Measurements from ENCODE around the gene SPACA4.

The SPACA4 gene

DNA sequence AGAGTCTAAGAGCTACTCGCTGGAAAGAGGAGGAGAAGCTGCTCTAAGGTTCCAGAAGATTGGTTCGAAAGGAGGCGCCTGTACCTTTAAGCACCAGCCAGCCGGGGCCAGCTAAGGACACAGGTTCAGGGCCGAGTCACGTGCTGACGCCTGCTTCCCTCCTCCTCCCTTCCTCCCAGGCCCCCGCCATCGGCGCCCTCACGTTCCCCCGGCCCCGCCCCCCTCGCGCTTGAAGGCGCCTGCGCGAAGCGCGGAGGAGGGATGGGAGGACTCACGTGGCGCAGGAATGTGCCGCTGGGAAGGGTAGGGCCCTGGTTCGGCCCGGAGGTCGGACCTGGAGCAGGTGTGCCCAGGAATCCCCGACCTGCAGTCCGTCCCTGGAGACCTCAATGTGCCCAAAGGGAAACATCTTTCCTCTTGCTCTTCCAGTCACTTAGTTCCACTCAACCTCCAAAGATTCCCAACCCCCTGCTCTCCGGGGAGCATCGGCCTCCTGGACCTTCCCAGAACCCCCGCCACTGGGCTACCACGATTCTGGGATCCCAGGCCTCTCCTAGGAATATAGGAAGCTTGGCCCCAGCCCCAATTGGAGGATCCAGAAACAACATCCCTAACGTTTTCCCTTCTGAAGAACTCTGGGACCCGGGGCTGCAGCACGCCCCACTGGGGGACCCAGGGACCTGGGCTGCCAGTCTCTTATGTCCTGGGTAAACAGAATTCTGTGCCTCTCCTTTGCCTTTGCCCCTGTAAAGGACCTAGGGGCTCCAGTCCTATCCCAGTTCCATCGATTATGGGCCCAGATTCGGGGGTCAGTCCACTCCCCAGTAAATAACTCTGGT lies 28.1 kb downstream of the SPACA4 start:
- peak; percentile 95 for DNase-seq (ENCODE audit: low read depth)

DNA sequence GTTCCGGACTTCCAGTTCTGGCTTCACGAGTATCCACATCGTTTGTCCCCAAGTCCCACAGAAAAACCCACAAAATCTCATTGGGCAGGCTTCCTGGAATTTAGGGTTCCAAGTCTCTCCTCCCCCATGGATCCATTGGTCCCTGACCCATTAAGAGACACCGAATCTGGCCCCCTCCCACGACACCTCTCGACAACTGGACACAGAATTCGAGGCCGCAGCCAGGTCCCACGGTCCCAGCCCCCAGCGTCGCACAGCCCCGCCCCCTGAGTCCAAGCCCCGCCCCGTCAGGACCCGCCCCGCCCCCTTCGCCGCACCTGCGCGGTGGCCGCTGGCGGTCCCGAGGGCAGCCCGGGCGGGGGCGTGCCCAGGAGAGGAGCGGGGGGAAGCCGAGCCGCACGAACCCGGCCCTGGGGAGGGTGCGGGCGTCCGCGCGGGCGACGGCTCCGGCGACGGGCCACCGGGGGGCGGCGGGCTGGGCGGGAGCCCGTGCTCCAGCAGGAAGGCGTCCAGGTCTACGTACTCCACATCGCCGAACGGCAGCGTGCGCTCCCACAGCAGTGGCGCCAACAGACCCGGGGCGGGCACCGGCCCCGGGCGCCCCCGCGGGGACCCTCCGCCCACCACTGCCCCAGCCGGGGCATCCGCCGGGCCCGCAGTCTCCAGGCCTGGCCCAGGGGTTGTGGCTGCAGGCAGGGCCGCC lies 28.9 kb downstream of the SPACA4 start:
- no peak for DNase-seq (ENCODE audit: low read depth)

DNA sequence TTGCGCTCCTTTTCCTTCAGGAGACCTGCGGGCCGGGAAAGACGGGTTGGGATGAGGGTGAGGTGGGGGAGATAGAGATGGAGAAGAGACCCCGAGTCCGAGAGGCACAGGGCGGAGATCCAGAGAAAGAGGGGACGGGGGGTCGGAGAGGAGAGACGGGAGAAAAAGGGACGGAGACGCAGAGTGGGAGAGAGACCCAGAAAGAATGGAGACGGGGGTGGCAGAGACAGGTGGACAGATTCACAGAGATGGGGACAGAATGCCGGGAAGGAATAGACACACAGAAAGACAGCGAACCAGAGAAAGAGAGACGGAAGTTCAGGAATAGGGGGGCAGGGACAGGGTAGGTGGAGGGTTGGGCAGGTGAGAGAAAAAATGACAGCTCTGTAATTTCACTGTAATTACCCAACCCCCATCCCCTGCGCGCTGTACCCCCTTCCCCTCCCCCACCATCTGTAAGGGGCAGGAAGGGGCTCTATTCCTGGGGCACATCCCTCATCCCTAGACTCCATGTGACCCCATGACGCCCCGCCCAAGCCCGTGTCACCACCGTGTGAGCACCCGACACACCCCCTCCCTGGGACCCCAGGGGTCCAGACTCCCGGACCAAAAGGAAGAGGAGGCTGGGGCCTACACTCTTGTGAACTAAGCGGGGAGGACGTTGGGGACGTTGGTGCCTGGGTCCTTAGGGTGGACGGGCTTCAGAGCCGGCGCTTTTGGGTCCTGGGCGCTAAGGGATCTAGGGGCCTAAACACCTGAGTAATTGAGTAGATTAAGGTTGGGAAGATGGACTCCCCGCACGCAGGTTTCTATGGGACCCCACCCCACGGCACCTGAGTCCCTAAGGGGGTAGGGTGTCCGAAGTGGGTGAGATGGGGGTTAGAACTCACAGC lies 29.7 kb downstream of the SPACA4 start:
- DNase-seq (ENCODE audit: low read depth) = no peak

DNA sequence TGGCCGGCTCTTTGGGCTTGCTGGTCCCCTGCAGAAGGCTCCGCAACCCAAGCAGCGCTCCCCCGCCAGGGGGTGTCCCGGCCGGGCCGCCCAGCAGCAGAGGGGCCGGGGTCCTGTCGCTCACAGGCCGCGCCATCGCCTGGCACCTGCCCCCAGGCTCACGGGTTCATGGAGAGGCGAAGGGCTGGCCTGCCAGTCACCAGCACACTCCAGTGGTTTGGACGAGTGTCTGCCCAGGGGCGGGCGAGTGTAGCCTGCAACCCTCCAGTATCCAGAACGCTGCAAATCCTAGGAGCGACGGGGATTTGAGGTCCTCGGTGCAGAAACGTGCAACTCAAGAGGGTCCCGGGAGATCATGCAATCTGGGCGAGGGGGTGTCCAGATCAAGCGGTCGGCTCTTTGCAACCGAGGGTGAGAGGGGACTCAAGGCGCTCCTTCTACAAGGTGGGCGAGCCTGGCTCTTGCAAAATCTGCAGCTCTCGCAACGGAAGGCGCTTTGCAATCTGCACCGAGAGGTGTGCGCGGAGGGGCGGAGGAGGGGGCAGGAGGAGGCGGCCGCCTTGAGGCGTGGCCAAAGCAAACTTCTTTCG lies 30.4 kb downstream of the SPACA4 start, which contains the start of gene DBP:
DBP (minus strand) TSS at position 521 of the 590 bp plus-strand sequence; CDS start at position 136, 385 bp downstream.
- DNase-seq (ENCODE audit: low read depth) = no peak

DNA sequence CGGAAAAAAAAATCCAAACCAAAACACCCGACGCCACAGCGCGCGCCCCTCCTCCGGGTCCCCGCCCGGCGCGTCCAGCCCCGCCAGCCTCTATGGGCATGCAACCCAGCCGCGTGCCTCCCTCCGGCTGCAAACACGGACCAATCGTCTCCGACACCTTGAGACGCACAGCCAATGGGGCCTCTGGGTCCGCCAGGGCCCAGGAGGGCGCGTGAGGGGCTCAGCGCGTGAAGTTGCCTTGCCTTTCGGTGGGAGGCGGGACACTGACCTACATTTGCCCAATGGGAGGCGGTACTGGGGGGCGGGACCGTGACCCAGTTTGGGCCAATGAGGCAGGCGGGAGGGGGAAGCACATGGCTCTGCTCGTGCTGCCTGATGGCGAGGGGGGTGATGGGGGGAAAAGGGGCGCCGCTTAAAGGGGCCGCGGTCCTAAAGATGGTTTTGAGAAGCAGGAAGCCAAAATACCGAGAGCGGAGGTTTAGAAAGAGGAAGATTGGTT lies 31.0 kb downstream of the SPACA4 start:
- DNase-seq (ENCODE audit: low read depth) = peak; percentile 98

DNA sequence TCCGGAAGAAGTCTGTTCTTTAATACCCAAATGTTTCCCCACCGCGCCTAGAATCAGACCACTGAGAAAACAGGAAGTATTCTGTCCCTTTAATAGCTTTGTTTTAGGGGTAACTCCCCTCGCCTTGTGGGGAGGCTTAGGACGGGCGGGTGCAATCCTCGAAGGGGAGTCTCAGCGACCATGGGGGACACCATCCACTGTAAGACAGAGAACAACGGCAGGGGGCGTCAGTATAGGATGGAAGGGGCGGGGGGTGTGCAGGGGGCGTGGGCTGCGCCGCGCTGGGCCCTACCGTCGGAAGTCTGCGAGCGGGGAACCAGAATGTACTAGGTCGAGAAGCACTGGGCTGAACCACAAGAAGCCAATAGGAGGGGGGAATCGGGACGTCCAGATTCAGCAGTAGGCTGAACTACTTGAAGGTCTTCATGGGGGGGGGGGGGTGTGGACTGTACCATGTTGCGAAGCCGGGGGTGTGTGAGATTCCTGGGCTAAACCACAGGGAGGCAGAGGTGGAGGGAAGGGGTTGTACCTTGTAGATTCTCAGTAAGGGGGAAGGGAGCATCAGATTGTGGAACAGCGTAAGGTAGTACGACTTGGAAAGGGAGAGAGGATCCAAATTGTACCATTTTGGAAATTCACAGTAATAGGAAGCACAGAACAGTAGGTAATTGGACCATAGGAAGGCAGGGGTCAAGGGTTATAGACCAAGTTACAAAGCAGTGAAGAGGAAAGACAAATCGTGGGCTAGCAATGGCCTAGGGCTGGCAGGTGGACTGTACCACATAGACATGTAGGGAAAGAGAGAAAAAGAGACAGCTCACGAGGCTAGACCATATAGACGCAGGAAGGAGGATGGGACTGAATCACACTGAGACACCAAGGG lies 31.6 kb downstream of the SPACA4 start:
- DNase-seq (ENCODE audit: low read depth) = peak; percentile 94

DNA sequence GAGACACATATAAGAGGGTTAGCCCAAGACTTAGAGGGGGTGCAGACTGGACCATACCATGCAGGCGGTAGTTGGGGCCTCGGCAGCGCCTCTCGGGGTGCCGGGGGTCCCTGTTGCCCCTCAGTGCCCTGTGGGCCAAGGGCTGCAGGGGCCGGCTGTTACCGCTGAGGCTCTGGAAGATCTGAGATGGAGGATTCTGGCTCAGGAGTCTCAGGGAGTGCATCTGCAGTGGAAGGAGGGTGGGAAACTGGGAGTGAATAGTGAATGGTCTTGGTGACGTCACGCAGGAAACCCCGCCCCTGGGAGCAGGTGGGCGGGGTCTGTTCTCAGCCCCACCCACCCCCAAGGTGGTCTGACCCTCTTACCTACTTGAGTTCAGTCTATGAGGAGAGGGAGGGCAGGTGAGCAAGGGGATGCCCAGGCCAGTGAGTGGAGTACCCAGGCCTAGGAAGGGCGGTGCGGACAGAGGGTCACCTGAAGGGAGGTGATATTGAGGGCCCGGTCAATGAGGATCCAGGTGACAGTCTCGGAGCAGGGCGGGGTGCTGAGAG lies 32.4 kb downstream of the SPACA4 start:
- no peak for DNase-seq (ENCODE audit: low read depth)

DNA sequence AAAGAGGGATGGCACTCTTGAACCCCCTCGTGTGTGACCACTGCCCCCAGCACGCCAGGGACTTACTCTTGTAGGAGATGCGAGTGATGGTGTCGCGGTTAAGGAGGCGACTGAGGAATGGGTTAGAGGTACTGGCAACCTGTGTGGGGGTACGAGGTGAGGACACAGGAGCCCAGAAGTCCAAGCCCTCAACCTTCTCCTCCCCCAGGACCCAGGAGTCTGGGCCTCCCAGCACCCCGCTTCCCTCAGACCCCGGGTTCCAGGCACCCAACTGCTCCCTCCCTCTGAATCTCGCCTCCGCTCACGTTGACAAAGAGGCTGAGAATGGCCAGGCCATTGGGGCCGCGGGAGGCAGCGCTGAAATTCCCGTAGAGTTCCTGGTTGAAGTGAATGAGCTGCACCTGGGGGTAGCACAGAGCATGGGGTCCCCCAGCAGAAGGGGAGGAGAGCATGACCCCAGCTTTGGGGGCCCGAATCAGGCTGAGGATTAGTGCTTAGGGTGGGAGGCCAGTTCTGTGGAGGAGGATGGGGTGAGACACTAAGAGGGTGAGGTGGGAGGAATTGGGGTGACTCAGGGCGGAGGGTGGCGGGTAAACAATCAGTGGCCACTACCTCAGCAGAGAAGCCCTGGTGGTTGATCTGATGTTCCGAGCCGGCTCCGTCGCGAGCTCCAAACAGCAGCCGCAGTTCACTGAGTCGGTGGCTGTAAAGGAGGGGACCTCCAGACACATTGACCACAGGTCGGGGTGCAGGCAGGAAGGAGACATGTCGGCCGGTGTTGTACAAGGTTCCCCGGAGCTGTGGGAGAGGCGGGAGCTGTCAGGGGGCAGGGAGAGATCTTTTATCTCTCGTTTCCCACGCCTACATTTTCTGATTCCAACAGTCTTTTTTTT lies 33.2 kb downstream of the SPACA4 start:
- no peak for DNase-seq (ENCODE audit: low read depth)

DNA sequence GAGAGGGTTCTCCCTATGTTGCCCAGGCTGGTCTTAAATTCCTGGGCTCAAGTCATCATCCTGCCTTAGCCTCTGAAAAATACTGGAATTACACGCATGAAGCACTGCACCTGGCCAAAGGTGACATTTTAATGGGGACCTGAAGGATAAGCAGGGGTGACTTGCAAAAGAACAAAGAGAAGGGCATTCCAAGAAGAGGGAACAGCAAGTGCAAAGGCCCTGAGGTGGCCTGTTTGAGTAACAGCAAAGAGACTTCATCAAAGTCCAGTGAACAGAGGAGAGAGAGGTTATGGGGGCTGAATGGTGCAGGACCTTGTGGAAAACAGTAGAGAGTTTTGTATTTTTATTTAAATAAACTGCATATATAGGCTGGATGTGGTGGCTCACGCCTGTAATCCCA lies 35.3 kb downstream of the SPACA4 start:
- no peak for DNase-seq (ENCODE audit: low read depth)

DNA sequence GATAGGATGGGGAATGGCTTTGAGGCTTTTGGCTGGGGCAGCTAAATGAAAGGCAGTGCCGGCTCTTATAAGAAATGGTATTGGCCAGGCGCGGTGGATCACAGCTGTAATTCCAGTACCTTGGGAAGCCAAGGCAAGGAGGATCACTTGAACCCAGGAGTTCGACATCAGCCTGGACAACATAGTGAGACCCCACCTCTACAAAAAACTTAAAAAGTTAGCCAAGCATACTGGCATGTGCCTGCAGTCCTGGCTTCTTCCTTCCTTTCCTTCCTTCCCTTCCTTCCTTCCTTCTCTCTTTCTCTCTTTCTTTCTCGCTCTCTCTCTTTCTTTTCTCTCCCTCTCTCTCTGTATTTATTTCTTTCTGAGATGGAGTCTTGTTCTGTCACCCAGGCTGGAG lies 36.3 kb downstream of the SPACA4 start:
- DNase-seq (ENCODE audit: low read depth) = no peak

DNA sequence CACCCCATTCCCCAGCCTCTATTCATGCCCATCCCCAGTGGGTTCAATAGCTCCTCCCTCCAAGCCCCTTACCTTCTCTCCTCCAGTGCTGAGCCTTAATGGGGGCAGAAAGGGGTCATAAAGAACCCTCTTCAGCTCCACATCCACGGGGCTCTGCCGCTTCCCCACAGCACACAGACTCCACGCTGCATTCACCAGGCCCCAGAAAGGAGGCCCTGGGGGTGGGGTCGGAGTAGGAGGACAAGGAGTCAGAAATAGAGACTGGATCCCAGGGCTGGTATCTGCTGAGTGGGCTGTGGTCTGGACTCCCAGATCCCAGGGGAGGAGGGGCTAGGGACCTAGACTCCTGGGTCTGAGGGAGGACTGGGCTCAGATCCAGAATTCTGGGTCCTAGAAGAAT lies 37.8 kb downstream of the SPACA4 start:
- DNase-seq (ENCODE audit: low read depth) = no peak

DNA sequence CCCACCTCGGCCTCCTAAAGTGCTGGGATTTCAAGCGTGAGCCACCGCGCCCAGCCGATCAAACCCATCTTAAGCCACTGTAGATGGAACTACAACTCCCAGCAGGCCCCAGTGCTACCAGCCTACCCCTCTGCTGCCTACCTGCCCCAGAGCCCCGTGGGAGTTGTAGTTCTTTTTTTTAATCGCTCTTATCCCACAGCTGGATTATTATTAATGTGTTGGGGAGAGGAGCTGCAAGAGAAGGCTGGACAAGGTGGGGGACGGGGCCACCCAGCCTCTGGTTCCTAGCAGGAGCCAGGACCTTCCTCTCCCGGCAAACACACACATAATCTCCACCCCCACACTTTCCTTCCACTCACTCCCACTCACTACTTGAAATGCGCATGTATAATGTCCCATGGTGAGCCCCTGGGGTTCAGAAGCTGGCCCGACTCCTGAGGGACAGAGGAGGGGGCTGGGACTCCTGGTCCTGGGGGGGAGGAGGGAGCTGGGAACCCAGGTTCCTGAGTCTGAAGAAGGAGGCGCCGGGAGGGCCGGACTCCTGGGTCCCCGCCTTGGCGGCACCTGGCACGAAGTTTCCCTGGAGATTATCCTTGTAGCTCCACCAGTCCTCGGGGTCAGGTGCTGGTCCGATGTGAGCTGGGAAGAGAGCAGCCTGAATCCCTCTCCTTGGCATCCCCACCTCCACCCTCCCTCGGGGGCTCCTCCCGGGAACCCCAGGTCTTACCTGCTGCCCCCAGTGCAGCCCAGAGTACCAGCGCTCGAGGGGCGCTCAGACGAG lies 38.5 kb downstream of the SPACA4 start:
- peak; percentile 60 for DNase-seq (ENCODE audit: low read depth)

DNA sequence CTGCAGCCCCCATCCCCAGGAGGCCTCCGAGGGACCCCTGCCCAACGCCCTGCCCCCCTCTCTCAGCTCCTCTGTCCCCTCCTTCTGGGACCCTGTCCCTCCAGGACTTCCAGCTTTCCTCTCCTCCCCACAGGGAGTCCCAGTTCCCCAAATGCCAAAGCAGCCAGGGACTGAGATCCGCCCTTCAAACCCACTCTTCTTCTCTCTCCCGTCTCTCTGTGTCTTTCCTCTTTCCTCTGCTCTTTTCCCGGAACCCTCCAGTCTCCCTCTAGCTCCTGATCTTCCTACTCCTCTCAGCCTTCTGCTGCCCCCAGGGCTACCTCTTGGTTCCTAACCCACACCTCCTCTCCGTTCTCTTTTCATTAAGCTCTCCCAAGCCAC lies 39.1 kb downstream of the SPACA4 start:
- no peak for DNase-seq (ENCODE audit: low read depth)

DNA sequence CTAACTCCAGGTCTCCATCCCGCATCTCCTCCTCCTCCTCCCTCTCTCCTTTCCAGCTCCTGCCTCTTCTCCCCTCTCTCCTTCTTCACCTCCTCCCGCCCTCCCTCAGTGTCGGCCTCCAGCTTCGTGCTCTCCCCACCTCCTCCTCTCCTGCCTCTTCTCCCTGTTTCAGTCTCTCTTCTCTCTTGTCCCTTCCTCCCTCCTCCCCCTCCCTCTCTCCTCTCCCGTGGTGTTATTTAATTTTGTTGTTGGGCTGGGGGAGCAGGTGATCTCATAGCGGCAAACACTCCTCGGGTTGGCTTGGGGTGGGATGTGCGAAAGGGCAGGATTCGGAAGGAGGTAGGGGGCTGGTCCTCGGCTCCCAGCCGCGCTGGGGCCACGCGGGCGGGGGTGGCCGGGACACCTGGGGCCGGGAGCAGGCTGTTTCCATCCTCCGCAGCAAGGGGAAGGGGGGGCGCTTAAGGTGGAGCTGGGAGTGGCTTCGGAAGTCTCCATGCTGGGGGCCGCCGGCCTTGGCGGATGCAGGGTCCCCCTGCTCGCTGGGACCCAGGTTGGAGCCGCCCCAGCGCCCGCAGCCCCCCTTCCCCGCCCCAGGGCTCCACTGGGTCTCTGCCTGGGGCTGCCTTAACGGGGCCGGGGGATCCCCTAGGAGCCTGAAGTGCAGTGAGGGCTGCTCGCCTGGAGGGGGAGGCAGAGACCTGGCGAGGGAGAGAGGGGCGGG lies 39.6 kb downstream of the SPACA4 start, which contains the start of gene CA11:
CA11 (minus strand) TSS at position 187 of the 721 bp plus-strand sequence. CDS start 555 bp downstream, outside the sequence.
- peak; percentile 67 for DNase-seq (ENCODE audit: low read depth)

DNA sequence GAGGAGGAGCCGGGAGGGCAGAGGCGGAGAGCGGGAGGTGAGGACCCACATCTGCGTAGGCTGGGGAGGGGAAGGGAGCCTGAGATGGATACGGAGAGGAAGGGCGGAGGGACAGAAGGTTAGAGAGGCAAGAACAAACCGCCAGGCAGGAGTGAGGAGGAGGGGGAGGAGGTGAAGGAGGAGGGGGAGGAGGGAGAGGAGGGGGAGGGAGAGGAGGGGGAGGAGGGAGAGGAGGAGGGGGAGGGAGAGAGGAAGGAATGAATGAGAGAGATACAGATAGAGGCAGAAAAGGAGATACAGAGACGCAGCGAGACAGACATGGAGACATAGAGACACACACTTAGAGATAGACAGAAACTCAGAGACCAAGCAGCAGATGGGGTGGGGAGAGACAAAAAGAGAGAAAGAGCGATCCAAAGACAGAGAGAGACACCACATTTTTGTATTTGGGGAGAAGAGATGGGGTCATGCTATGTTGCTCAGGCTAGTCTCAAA lies 40.2 kb downstream of the SPACA4 start:
- DNase-seq (ENCODE audit: low read depth) = no peak

DNA sequence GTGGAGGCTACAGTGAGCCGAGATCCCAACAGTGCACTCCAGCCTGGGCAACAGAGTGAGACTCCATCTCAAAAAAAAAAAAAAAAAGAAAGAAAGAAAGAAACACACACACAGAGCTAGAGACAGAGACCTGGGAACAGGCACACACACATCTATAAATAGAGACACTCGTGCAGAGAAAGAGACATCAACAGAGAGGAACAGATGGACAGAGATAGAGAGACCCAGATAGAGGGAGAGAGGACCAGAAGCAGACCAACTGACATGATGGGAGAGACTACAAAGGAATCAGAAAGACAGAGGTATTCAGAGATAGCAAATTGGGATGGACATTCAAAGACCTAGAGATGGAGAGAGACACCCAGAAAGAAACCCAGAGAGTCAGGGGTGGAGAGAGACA lies 41.6 kb downstream of the SPACA4 start:
- DNase-seq (ENCODE audit: low read depth) = no peak

DNA sequence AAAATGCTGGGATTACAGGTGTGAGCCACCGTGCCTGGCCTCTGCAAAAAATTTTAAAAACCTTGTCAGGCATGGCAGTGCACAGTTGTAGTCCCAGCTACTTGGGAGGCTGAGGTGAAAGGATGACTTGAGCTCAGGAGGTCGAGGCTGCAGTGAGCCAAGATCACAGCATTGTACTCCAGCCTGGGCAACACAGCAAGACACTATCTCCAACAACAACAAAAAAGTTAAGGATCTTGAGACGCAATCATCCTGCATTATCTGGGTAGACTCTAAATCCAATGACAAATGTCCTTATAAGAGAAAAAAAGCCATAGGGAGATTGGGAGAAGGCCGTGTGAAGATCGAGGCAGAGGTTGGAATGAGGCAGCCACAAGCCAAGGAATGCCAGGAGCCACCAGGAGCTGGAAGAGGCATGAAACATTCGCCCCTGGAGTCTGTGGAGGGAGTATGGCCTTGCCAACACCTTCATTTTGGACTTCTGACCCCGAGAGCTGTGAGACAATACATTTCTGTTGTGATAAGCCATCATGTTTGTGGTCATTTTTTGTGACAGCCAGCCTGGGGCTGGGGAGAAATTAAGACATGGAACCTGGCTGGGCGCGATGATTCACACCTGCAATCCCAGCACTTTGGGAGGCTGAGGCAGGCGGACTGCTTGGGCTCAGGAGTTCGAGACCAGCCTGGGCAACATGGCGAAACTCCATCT lies 44.6 kb downstream of the SPACA4 start:
- DNase-seq (ENCODE audit: low read depth) = no peak
